NB4 (cell line): ENCODE data around the gene KCNH3.
A peak's percentile ranks its signal among the peaks of the same experiment; 100 is the strongest.

Source experiments
- DNase-seq: peaks from one replicate; pipeline ENCODE4 v3.0.0; 2010; ENCODE audit warnings: low read depth
- H3K4me3 ChIP-seq: one replicate; pipeline ENCODE4 v1.5.1; 2011; ENCODE audit warnings: mild to moderate bottlenecking, low read depth, low read length, moderate library complexity
- CTCF ChIP-seq: IDR thresholded peaks from one replicate; pipeline ENCODE4 v1.5.1; 2012; ENCODE audit warnings: low read depth, low read length
- MAX ChIP-seq: IDR thresholded peaks from 2 replicates; pipeline ENCODE4 v1.6.1; 2011; ENCODE audit warnings: low read depth, low read length
- MYC ChIP-seq: IDR thresholded peaks from 2 replicates; pipeline ENCODE4 v1.6.1; 2011; ENCODE audit warnings: low read depth, low read length
- POLR2A ChIP-seq: IDR thresholded peaks from 2 replicates; pipeline ENCODE4 v1.6.1; 2011; ENCODE audit warnings: mild to moderate bottlenecking; ENCODE audit not compliant: insufficient read length; ENCODE audit errors: extremely low read depth

The KCNH3 gene

GRCh38 chr12:49564686-49565405, 26.0 kb downstream of the KCNH3 start:
- H3K4me3 ChIP-seq: no peak overlapping the region
- no peak for DNase-seq
- TF ChIP-seq POLR2A (no peak), MYC (no peak), MAX (no peak), CTCF (no peak)

- no peak for TF ChIP-seq MYC
- TF ChIP-seq POLR2A: no peak
- no peak for TF ChIP-seq MAX
- no peak for TF ChIP-seq CTCF
- H3K4me3 ChIP-seq: no peak overlapping the region
- no peak for DNase-seq
Observed at GRCh38 chr12:49565406-49566265, 26.8 kb downstream of the KCNH3 start.

GRCh38 chr12:49566361-49566760, 27.5 kb downstream of the KCNH3 start:
- TF ChIP-seq POLR2A (no peak), MYC (no peak), MAX (no peak), CTCF (no peak)
- H3K4me3 ChIP-seq: no peak overlapping the region
- DNase-seq: no peak

- TF ChIP-seq MYC (no peak), MAX (no peak), POLR2A (no peak), CTCF (no peak)
- peak overlapping the region; percentile 87 for H3K4me3 ChIP-seq
- DNase-seq: no peak
Observed at GRCh38 chr12:49567302-49567610, 28.4 kb downstream of the KCNH3 start.

- DNase-seq: peak; percentile 95
- peak; percentile 92 for TF ChIP-seq POLR2A
- TF ChIP-seq MAX: peak; percentile 87
- TF ChIP-seq MYC: peak; percentile 92
- no peak for TF ChIP-seq CTCF
- peak within 1 kb of the TSS; percentile 87 for H3K4me3 ChIP-seq
Observed at GRCh38 chr12:49567611-49568441, 29.0 kb downstream of the KCNH3 start, which contains the start of gene MCRS1. MCRS1 (minus strand) TSS chr12:49568142; CDS start chr12:49566731, 1,411 bp downstream.
